Loucy (cell line): ENCODE measurements around the gene SIL1.
"Not testable (repeated sequence)": the region's sequence is repeated elsewhere in the genome, so short reads cannot be mapped to it uniquely, and the experiment has no call there.

Experiments
- H2AFZ ChIP-seq: fragments of 200-600 bp; sonication (generic); 2 replicates; pipeline ENCODE4 v1.6.0; 2016; ENCODE audit warnings: antibody characterized with exemption, mild to moderate bottlenecking, low read length, moderate library complexity
- H3F3A ChIP-seq: fragments of 200-600 bp; 2 replicates; pipeline ENCODE4 v1.6.0; 2016; ENCODE audit warnings: antibody characterized with exemption, low read depth, mild to moderate bottlenecking
- H3K27me3 ChIP-seq: fragments of 200-600 bp; sonication (generic); 2 replicates; pipeline ENCODE4 v1.6.1; 2014; ENCODE audit warnings: low read length, mild to moderate bottlenecking; ENCODE audit not compliant: insufficient read depth, poor library complexity, severe bottlenecking
- H3K36me3 ChIP-seq: fragments of 200-600 bp; sonication (generic); 2 replicates; pipeline ENCODE4 v1.6.1; 2016; ENCODE audit warnings: low read length; ENCODE audit not compliant: insufficient read depth
- H3K4me1 ChIP-seq: fragments of 200-600 bp; sonication (generic); 2 replicates; pipeline ENCODE4 v1.5.1; 2014; ENCODE audit warnings: low read length, mild to moderate bottlenecking; ENCODE audit not compliant: insufficient read depth, poor library complexity, severe bottlenecking
- H3K4me2 ChIP-seq: fragments of 200-600 bp; sonication (generic); 2 replicates; pipeline ENCODE4 v1.6.0; 2014; ENCODE audit warnings: antibody characterized with exemption, low read length, low read depth, mild to moderate bottlenecking; ENCODE audit not compliant: poor library complexity, severe bottlenecking
- H3K4me3 ChIP-seq: fragments of 200-600 bp; sonication (generic); 2 replicates; pipeline ENCODE4 v1.5.1; 2014; ENCODE audit warnings: low read length, mild to moderate bottlenecking, mixed read lengths; ENCODE audit not compliant: poor library complexity, severe bottlenecking
- H3K79me2 ChIP-seq: fragments of 200-600 bp; sonication (generic); 2 replicates; pipeline ENCODE4 v1.6.1; 2014; ENCODE audit warnings: low read length; ENCODE audit not compliant: insufficient read depth
- H3K9ac ChIP-seq: fragments of 200-600 bp; sonication (generic); 2 replicates; pipeline ENCODE4 v1.6.0; 2014; ENCODE audit warnings: mild to moderate bottlenecking, low read depth, low read length, moderate library complexity; ENCODE audit not compliant: poor library complexity, severe bottlenecking
- H3K9me2 ChIP-seq: fragments of 200-600 bp; sonication (generic); replicated peaks from 2 replicates; pipeline ENCODE4 v1.6.1; 2016; ENCODE audit warnings: low read depth, low read length, mixed read lengths
- H3K9me3 ChIP-seq: fragments of 200-600 bp; sonication (generic); 2 replicates; pipeline ENCODE4 v1.6.1; 2014; ENCODE audit warnings: mild to moderate bottlenecking, antibody characterized with exemption, low read length, low read depth; ENCODE audit not compliant: insufficient read depth
- H4K20me1 ChIP-seq: fragments of 200-600 bp; sonication (generic); 2 replicates; pipeline ENCODE4 v1.6.0; 2014; ENCODE audit warnings: antibody characterized with exemption, low read length, mild to moderate bottlenecking; ENCODE audit not compliant: insufficient read depth, poor library complexity, severe bottlenecking
- EZH2phosphoT487 ChIP-seq: fragments of 200-600 bp; IDR thresholded peaks from 2 replicates; pipeline ENCODE4 v1.6.1; 2018; ENCODE audit warnings: antibody characterized with exemption, mild to moderate bottlenecking, moderate library complexity, borderline replicate concordance
- TF ChIP-seq, protein P1 (sequence below): fragments of 200-600 bp; sonication (generic); conservative IDR thresholded peaks from 2 replicates; pipeline ENCODE4 v1.5.1; 2014; ENCODE audit warnings: mild to moderate bottlenecking, antibody characterized with exemption, low read length

Gene SIL1

DNA sequence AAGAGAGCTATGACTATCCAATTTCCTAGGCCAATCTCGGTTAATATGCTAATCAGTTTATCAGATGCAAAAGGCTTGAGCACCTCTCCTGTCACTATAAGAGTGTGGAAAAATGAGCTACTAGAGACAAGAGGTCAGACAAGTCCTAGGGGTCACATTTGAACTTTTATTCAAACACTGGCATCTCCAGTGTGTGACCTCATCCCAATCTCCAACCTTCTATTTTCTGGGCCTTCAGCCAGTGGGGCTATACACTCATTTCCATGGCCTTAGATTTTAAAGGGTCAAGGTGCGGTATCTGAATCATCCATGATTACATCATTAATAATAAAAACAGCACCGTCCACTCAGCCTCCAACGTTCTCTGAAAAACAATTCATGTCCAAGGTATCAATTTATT, 183.4 kb downstream of the SIL1 start:
- Histone ChIP-seq H3F3A (no peaks in the 10 kb centered on the region), H3K9me2 (no peaks in the 10 kb centered on the region), H3K4me1 (no peaks in the 10 kb centered on the region), H4K20me1 (no peaks in the 10 kb centered on the region), H3K9ac (no peak overlapping the region), H3K79me2 (no peaks in the 10 kb centered on the region), H3K9me3 (no peaks in the 10 kb centered on the region), H3K36me3 (peaks cover 3% of the 10 kb centered on the region; the same call in 1 of the 2 replicates), H2AFZ (no peak overlapping the region), H3K4me3 (no peak overlapping the region), H3K27me3 (no peaks in the 10 kb centered on the region), H3K4me2 (no peak overlapping the region)
- TF ChIP-seq, protein P1, sequence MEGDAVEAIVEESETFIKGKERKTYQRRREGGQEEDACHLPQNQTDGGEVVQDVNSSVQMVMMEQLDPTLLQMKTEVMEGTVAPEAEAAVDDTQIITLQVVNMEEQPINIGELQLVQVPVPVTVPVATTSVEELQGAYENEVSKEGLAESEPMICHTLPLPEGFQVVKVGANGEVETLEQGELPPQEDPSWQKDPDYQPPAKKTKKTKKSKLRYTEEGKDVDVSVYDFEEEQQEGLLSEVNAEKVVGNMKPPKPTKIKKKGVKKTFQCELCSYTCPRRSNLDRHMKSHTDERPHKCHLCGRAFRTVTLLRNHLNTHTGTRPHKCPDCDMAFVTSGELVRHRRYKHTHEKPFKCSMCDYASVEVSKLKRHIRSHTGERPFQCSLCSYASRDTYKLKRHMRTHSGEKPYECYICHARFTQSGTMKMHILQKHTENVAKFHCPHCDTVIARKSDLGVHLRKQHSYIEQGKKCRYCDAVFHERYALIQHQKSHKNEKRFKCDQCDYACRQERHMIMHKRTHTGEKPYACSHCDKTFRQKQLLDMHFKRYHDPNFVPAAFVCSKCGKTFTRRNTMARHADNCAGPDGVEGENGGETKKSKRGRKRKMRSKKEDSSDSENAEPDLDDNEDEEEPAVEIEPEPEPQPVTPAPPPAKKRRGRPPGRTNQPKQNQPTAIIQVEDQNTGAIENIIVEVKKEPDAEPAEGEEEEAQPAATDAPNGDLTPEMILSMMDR, result no peak
- TF ChIP-seq EZH2phosphoT487, result no peak

DNA sequence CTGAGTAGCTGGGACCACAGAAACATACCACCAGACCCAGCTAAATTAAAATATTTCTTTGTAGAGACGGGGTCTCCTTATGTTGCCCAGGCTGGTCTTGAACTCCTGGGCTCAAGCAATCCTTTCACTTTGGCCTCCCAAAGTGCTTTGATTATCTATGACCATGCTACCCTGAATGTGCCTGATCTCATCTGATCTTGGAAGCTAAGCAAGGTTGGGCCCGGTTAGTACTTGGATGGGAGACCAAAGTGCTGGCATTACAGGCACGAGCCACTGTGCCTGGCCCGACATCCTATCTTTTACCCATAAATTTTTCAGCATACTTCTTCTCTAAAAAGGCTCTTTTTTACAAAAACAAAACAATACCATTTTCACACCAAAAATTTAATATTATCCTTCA, 186.0 kb downstream of the SIL1 start:
- Histone ChIP-seq H3K27me3 (no peaks in the 10 kb centered on the region), H3K79me2 (no peaks in the 10 kb centered on the region), H3K9me3 (no peaks in the 10 kb centered on the region), H4K20me1 (no peaks in the 10 kb centered on the region), H3K9me2 (no peaks in the 10 kb centered on the region), H3K36me3 (no peaks in the 10 kb centered on the region), H3K4me1 (no peaks in the 10 kb centered on the region), H3K4me3 (no peak overlapping the region), H2AFZ (no peak overlapping the region), H3K9ac (no peak overlapping the region), H3K4me2 (no peak overlapping the region), H3F3A (no peaks in the 10 kb centered on the region)
- TF ChIP-seq, protein P1, result no peak
- TF ChIP-seq EZH2phosphoT487, result no peak

DNA sequence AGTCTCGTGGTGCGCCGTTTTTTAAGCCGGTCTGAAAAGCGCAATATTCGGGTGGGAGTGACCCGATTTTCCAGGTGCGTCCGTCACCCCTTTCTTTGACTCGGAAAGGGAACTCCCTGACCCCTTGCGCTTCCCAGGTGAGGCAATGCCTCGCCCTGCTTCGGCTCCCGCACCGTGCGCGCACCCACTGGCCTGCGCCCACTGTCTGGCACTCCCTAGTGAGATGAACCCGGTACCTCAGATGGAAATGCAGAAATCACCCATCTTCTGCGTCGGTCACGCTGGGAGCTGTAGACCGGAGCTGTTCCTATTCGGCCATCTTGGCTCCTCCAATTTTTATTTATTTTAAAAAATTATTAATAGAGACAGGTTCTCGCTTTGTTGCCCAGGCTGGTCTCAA, 187.0 kb downstream of the SIL1 start:
- not testable (repeated sequence) for H3K9me3 ChIP-seq, H3K79me2 ChIP-seq, H3K4me1 ChIP-seq, H2AFZ ChIP-seq, H3F3A ChIP-seq, H3K4me2 ChIP-seq, H3K27me3 ChIP-seq, H3K4me3 ChIP-seq, H3K9ac ChIP-seq, H3K9me2 ChIP-seq, H3K36me3 ChIP-seq, H4K20me1 ChIP-seq
